Mesenchymal stem cell (in vitro differentiated cells and primary cell): ENCODE measurements around the gene KIAA0753.
"Not testable (repeated sequence)": the region's sequence is repeated elsewhere in the genome, so short reads cannot be mapped to it uniquely, and the experiment has no call there.

ENCODE experiments used
- DNase-seq: peaks from one replicate; pipeline ENCODE4 v3.0.0-alpha.2; 2013
- H2AFZ ChIP-seq: one replicate; pipeline ENCODE4 v1.6.1; 2013; ENCODE audit warnings: low read depth, mild to moderate bottlenecking, control low read depth, inconsistent platforms, low read length, moderate library complexity
- H2AK5ac ChIP-seq: 2 replicates; pipeline ENCODE4 v1.6.1; 2013; ENCODE audit warnings: low read length, moderate library complexity, mild to moderate bottlenecking, inconsistent platforms; ENCODE audit not compliant: severe bottlenecking
- H2BK120ac ChIP-seq: one replicate; pipeline ENCODE4 v1.6.1; 2013; ENCODE audit warnings: low read depth, mild to moderate bottlenecking, inconsistent platforms, low read length, moderate library complexity
- H2BK12ac ChIP-seq, 2 experiments: one replicate each; pipeline ENCODE4 v1.6.1; 2013; ENCODE audit warnings: inconsistent platforms in 2 of 2, low read length in 2 of 2, mild to moderate bottlenecking in 2 of 2, moderate library complexity in 2 of 2, control low read depth in 1 of 2
- H2BK15ac ChIP-seq: one replicate; pipeline ENCODE4 v1.6.1; 2013; ENCODE audit warnings: mild to moderate bottlenecking, low read depth, inconsistent platforms; ENCODE audit not compliant: poor library complexity, severe bottlenecking
- H2BK5ac ChIP-seq: 2 replicates; pipeline ENCODE4 v1.6.1; 2013; ENCODE audit warnings: low read depth, mild to moderate bottlenecking, low read length, control low read depth, inconsistent platforms; ENCODE audit not compliant: poor library complexity, severe bottlenecking
- H3K14ac ChIP-seq, 2 experiments: one replicate each; pipeline ENCODE4 v1.6.1; 2013; ENCODE audit warnings: inconsistent platforms in 2 of 2, low read length in 2 of 2, control low read depth in 1 of 2, mild to moderate bottlenecking in 1 of 2, moderate library complexity in 1 of 2
- H3K18ac ChIP-seq, 2 experiments: one replicate each; pipeline ENCODE4 v1.6.1; 2013; ENCODE audit warnings: inconsistent platforms in 2 of 2, low read length in 2 of 2, control low read depth in 1 of 2, low read depth in 1 of 2, mild to moderate bottlenecking in 1 of 2
- H3K23ac ChIP-seq, 2 experiments: one replicate each; pipeline ENCODE4 v1.6.1; 2013; ENCODE audit warnings: inconsistent platforms in 2 of 2, low read length in 2 of 2, mild to moderate bottlenecking in 2 of 2, moderate library complexity in 2 of 2, control low read depth in 1 of 2
- H3K27ac ChIP-seq: 2 replicates; pipeline ENCODE4 v1.5.1; 2013; ENCODE audit warnings: mild to moderate bottlenecking, moderate library complexity, low read length, control low read depth, inconsistent platforms; ENCODE audit not compliant: poor library complexity, severe bottlenecking
- H3K27me3 ChIP-seq, 2 experiments: 2 replicates each; pipeline versions ENCODE4 v1.6.1 to v1.7.0; 2013; ENCODE audit warnings: low read length in 2 of 2, mild to moderate bottlenecking in 2 of 2, moderate library complexity in 2 of 2, control low read depth in 1 of 2, inconsistent platforms in 1 of 2; ENCODE audit not compliant: control insufficient read depth in 1 of 2, insufficient read depth in 1 of 2
- H3K36me3 ChIP-seq, 2 experiments: 2 replicates each; pipeline versions ENCODE4 v1.6.1 to v1.7.0; 2013; ENCODE audit warnings: low read length in 2 of 2, control low read depth in 1 of 2, inconsistent platforms in 1 of 2, low read depth in 1 of 2, mild to moderate bottlenecking in 1 of 2; ENCODE audit not compliant: insufficient read depth in 2 of 2, control insufficient read depth in 1 of 2
- H3K4ac ChIP-seq, 2 experiments: one replicate each; pipeline ENCODE4 v1.6.1; 2013; ENCODE audit warnings: inconsistent platforms in 2 of 2, low read length in 2 of 2, mild to moderate bottlenecking in 2 of 2, moderate library complexity in 2 of 2, control low read depth in 1 of 2, low read depth in 1 of 2
- H3K4me1 ChIP-seq: 2 replicates; pipeline ENCODE4 v1.6.1; 2013; ENCODE audit warnings: low read depth, low read length, control low read depth; ENCODE audit not compliant: control insufficient read depth, insufficient read depth
- H3K4me2 ChIP-seq: 2 replicates; pipeline ENCODE4 v1.6.1; 2013; ENCODE audit warnings: low read length, mild to moderate bottlenecking, inconsistent platforms; ENCODE audit not compliant: poor library complexity, severe bottlenecking
- H3K4me3 ChIP-seq, 2 experiments: 2 replicates each; pipeline versions ENCODE4 v1.5.1 to v1.7.0; 2013; ENCODE audit warnings: low read length in 2 of 2, mild to moderate bottlenecking in 2 of 2, control low read depth in 1 of 2, low read depth in 1 of 2; ENCODE audit not compliant: insufficient read depth in 1 of 2
- H3K79me1 ChIP-seq: replicated peaks from 2 replicates; pipeline ENCODE4 v1.6.1; 2013; ENCODE audit warnings: mild to moderate bottlenecking, control low read depth, low read length, inconsistent platforms; ENCODE audit not compliant: poor library complexity, severe bottlenecking
- H3K9ac ChIP-seq: 2 replicates; pipeline ENCODE4 v1.7.0; 2013; ENCODE audit warnings: mild to moderate bottlenecking, low read length, moderate library complexity
- H3K9me3 ChIP-seq: 2 replicates; pipeline ENCODE4 v1.7.0; 2013; ENCODE audit warnings: mild to moderate bottlenecking, low read length; ENCODE audit not compliant: control insufficient read depth
- H4K8ac ChIP-seq: one replicate; pipeline ENCODE4 v1.6.1; 2013; ENCODE audit warnings: inconsistent platforms, mild to moderate bottlenecking, low read length, moderate library complexity
- H4K91ac ChIP-seq: one replicate; pipeline ENCODE4 v1.6.1; 2013; ENCODE audit warnings: mild to moderate bottlenecking, low read length, inconsistent platforms
- WGBS: methylation state at CpG from one replicate; pipeline ENCODE4 v1.1.7; 2013; ENCODE audit warnings: mixed read lengths; 5-methylcytosine and 5-hydroxymethylcytosine counted together

Gene KIAA0753

GRCh38 chr17:6596081-6596480, 44.4 kb downstream of the KIAA0753 start:
- H4K91ac ChIP-seq, result no peak overlapping the region
- no peak overlapping the region for H3K23ac ChIP-seq
- H3K4me1 ChIP-seq, result no peaks in the 10 kb centered on the region
- no peak overlapping the region for H2BK12ac ChIP-seq
- H3K27ac ChIP-seq, result no peak overlapping the region
- no peak overlapping the region for H3K14ac ChIP-seq
- H3K18ac ChIP-seq, result no peak overlapping the region
- WGBS, result 96% methylated on average over 7 of the region's 7 CpGs
- no peak overlapping the region for H2BK15ac ChIP-seq
- no peak overlapping the region for H4K8ac ChIP-seq
- H3K4me3 ChIP-seq, result no peak overlapping the region
- H3K9ac ChIP-seq, result no peak overlapping the region
- H3K4me2 ChIP-seq, result no peak overlapping the region
- no peak overlapping the region for H2BK120ac ChIP-seq
- H2AK5ac ChIP-seq, result no peak overlapping the region
- no peak overlapping the region for H2AFZ ChIP-seq
- no peak for DNase-seq
- H2BK5ac ChIP-seq, result no peak overlapping the region
- no peak overlapping the region for H3K4ac ChIP-seq
- no peaks in the 10 kb centered on the region for H3K9me3 ChIP-seq
- no peaks in the 10 kb centered on the region for H3K27me3 ChIP-seq
- H3K36me3 ChIP-seq, result peaks cover 21 to 97% of the 10 kb centered on the region in 2 experiments
- peaks cover 16% of the 10 kb centered on the region for H3K79me1 ChIP-seq

- H2AFZ ChIP-seq, DNase-seq, H2BK5ac ChIP-seq, H3K27ac ChIP-seq, H3K4ac ChIP-seq, H3K23ac ChIP-seq, H3K18ac ChIP-seq, H3K27me3 ChIP-seq, H2BK15ac ChIP-seq, H3K4me1 ChIP-seq, H3K14ac ChIP-seq, H3K9ac ChIP-seq, H3K4me3 ChIP-seq, H2AK5ac ChIP-seq, H4K91ac ChIP-seq, H2BK120ac ChIP-seq, H3K9me3 ChIP-seq, H4K8ac ChIP-seq, H3K4me2 ChIP-seq, H2BK12ac ChIP-seq: not testable (repeated sequence)
- WGBS, result 97% methylated on average over 14 of the region's 14 CpGs
- Histone ChIP-seq H3K79me1 (peaks cover 12% of the 10 kb centered on the region), H3K36me3 (peaks cover 23 to 94% of the 10 kb centered on the region in 2 experiments)
Measured at GRCh38 chr17:6593371-6593770, 47.1 kb downstream of the KIAA0753 start.

GRCh38 chr17:6592173-6592572, 48.3 kb downstream of the KIAA0753 start:
- H3K79me1 ChIP-seq, result peaks cover 20% of the 10 kb centered on the region
- WGBS, result 79% methylated on average over 4 of the region's 6 CpGs
- H3K36me3 ChIP-seq, result peaks cover 25 to 95% of the 10 kb centered on the region in 2 experiments
- no peak overlapping the region for H2AK5ac ChIP-seq
- no peak overlapping the region for H2AFZ ChIP-seq
- H3K4me2 ChIP-seq, result peak overlapping the region; percentile 0
- peak; percentile 11 for DNase-seq
- H4K91ac ChIP-seq, result no peak overlapping the region
- no peak overlapping the region for H3K9ac ChIP-seq
- no peak overlapping the region for H3K18ac ChIP-seq
- H4K8ac ChIP-seq, result no peak overlapping the region
- no peaks in the 10 kb centered on the region for H3K4me1 ChIP-seq
- no peak overlapping the region for H3K4me3 ChIP-seq
- no peak overlapping the region for H3K23ac ChIP-seq
- peak overlapping the region; percentile 95 for H3K27ac ChIP-seq
- H2BK12ac ChIP-seq, result no peak overlapping the region
- H3K27me3 ChIP-seq, result no peaks in the 10 kb centered on the region
- peak overlapping the region; percentile 97 for H2BK5ac ChIP-seq
- H2BK120ac ChIP-seq, result no peak overlapping the region
- no peak overlapping the region for H2BK15ac ChIP-seq
- H3K9me3 ChIP-seq, result no peaks in the 10 kb centered on the region
- no peak overlapping the region for H3K14ac ChIP-seq
- no peak overlapping the region for H3K4ac ChIP-seq

- no peak overlapping the region for H2BK15ac ChIP-seq
- H3K9me3 ChIP-seq, result no peaks in the 10 kb centered on the region
- no peak overlapping the region for H4K8ac ChIP-seq
- no peak overlapping the region for H3K18ac ChIP-seq
- no peak overlapping the region for H3K4ac ChIP-seq
- H4K91ac ChIP-seq, result no peak overlapping the region
- no peak overlapping the region for H3K9ac ChIP-seq
- peak overlapping the region; percentile 95 for H3K27ac ChIP-seq
- H2BK5ac ChIP-seq, result peak overlapping the region; percentile 97
- peaks cover 25 to 95% of the 10 kb centered on the region in 2 experiments for H3K36me3 ChIP-seq
- no peak overlapping the region for H2BK12ac ChIP-seq
- no peaks in the 10 kb centered on the region for H3K27me3 ChIP-seq
- no peak overlapping the region for H3K23ac ChIP-seq
- H3K4me1 ChIP-seq, result no peaks in the 10 kb centered on the region
- no peak overlapping the region for H3K14ac ChIP-seq
- H3K4me3 ChIP-seq, result no peak overlapping the region
- H3K4me2 ChIP-seq, result peak overlapping the region; percentile 0
- H3K79me1 ChIP-seq, result peaks cover 20% of the 10 kb centered on the region
- WGBS, result 61% methylated on average over 7 of the region's 7 CpGs
- DNase-seq, result peak; percentile 71
- H2AFZ ChIP-seq, result no peak overlapping the region
- no peak overlapping the region for H2BK120ac ChIP-seq
- H2AK5ac ChIP-seq, result peak overlapping the region; percentile 9
Measured at GRCh38 chr17:6591599-6592158, 48.8 kb downstream of the KIAA0753 start.
